Breast epithelium (tissue), 4 donors: Measurements from ENCODE around the gene RSRC2. TPM values are rescaled to one million over a fixed set of nuclear protein-coding genes. Genes with fewer than 3 reads are reported as not detected.
A peak's percentile ranks its signal among the peaks of the same experiment; 100 is the strongest.

Source experiments
- DNase-seq, 2 donors: peaks; one replicate each; pipeline ENCODE4 v3.0.0-alpha.2; 2019; ENCODE audit warnings: low spot score in 2 of 2
- H3K27ac ChIP-seq, 2 donors: fragments of 200-600 bp; sonication (generic) in 1 of 2; one replicate each; pipeline ENCODE4 v1.5.1; 2016 to 2019; ENCODE audit warnings: mild to moderate bottlenecking in 1 of 2
- H3K27me3 ChIP-seq, 2 donors: fragments of 200-600 bp; sonication (generic) in 1 of 2; one replicate each; pipeline versions ENCODE4 v1.5.1 to v1.6.0; 2017 to 2019; ENCODE audit warnings: control low read depth in 1 of 2, mild to moderate bottlenecking in 1 of 2
- H3K36me3 ChIP-seq: fragments of 200-600 bp; one replicate; pipeline ENCODE4 v1.5.1; 2019
- H3K4me1 ChIP-seq, 2 donors: fragments of 200-600 bp; sonication (generic); one replicate each; pipeline ENCODE4 v1.5.1; 2016 to 2019; ENCODE audit warnings: control low read depth in 1 of 2
- H3K4me3 ChIP-seq, 3 donors: fragments of 200-600 bp; sonication (generic); 1 replicate in 2 of 3; 2 replicates in 1 of 3; pipeline ENCODE4 v1.5.1; 2016 to 2019; ENCODE audit warnings: mild to moderate bottlenecking in 3 of 3, moderate library complexity in 2 of 3
- H3K9me3 ChIP-seq, 2 donors: fragments of 200-600 bp; sonication (generic) in 1 of 2; one replicate each; pipeline ENCODE4 v1.5.1; 2016 to 2019; ENCODE audit warnings: control low read depth in 1 of 2
- CTCF ChIP-seq, 3 donors: fragments of 450-650 bp; IDR thresholded peaks; one replicate each; pipeline ENCODE4 v1.5.1; 2016 to 2017; ENCODE audit warnings: antibody characterized with exemption in 3 of 3, mild to moderate bottlenecking in 3 of 3, moderate library complexity in 3 of 3
- POLR2A ChIP-seq: fragments of 450-650 bp; IDR thresholded peaks from one replicate; pipeline ENCODE4 v1.6.1; 2016; ENCODE audit warnings: antibody characterized with exemption, mild to moderate bottlenecking, moderate library complexity
- POLR2AphosphoS5 ChIP-seq, 3 donors: sonication (generic); formaldehyde crosslinking; IDR thresholded peaks; one replicate each; pipeline ENCODE4 v1.6.1; 2017; ENCODE audit warnings: antibody characterized with exemption in 3 of 3
- intact Hi-C: fragments of 100-400 bp; cut with DNase I; formaldehyde crosslinking; loops from one replicate; pipeline ENCODE4 v1.15.1; 2023; ENCODE audit warnings: low total_unique reads
- total RNA-seq, 3 donors: library from RNA; depleted of rRNA; stranded (reverse); fragments of >200 nt; gene quantifications; one replicate each; pipeline ENCODE4 v1.1.0, GENCODE V29; 2016

RSRC2 gene
- total RNA-seq, 3 donors from 2014 or later, result 85.5 to 122 (median 112) TPM

DNA sequence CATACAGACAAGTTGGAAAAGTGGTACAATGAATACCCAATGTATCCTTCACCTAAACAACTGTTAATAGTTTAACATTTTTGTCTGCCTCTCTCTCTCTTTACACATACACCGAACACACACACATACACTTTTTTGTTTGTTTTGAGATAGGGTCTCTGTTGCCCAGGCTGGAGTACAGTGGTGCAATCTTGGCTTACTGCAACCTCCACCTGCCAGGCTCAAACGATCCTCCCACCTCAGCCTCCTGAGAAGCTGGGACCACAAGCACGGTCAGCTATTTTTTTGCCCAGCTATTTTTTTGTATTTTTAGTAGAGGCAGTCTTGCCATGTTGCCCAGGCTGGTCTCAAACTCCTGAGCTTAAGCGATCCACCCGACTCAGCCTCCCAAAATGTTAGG, 42.8 kb downstream of the RSRC2 start:
- H3K27ac ChIP-seq, result no peak overlapping the region
- H3K4me3 ChIP-seq, result no peak overlapping the region
- no peaks in the 10 kb centered on the region for H3K27me3 ChIP-seq
- H3K9me3 ChIP-seq, result no peaks in the 10 kb centered on the region
- no peak for TF ChIP-seq POLR2A
- TF ChIP-seq CTCF (IDR thresholded peaks at IDR 0.05), result no peak
- TF ChIP-seq POLR2AphosphoS5 (IDR thresholded peaks at IDR 0.05), result no peak
- intact Hi-C loops, result no loop called here
- no peak for DNase-seq
- no peaks in the 10 kb centered on the region for H3K4me1 ChIP-seq
- H3K36me3 ChIP-seq, result peaks cover 5% of the 10 kb centered on the region

GRCh38 chr12:122481861-122482260, 44.9 kb downstream of the RSRC2 start:
- H3K27ac ChIP-seq, result no peak overlapping the region
- no peaks in the 10 kb centered on the region for H3K4me1 ChIP-seq
- H3K9me3 ChIP-seq, result no peaks in the 10 kb centered on the region
- H3K4me3 ChIP-seq, result no peak overlapping the region
- no peaks in the 10 kb centered on the region for H3K27me3 ChIP-seq
- no peak for DNase-seq
- H3K36me3 ChIP-seq, result peaks cover 6% of the 10 kb centered on the region
- TF ChIP-seq POLR2A (no peak), POLR2AphosphoS5 (IDR thresholded peaks at IDR 0.05) (no peak), CTCF (IDR thresholded peaks at IDR 0.05) (no peak)
- intact Hi-C loops, result no loop called here

- no peak overlapping the region for H3K27ac ChIP-seq
- TF ChIP-seq CTCF (IDR thresholded peaks at IDR 0.05), result no peak
- H3K9me3 ChIP-seq, result no peaks in the 10 kb centered on the region
- no peak overlapping the region for H3K4me3 ChIP-seq
- H3K36me3 ChIP-seq, result peaks cover 6% of the 10 kb centered on the region
- H3K4me1 ChIP-seq, result no peaks in the 10 kb centered on the region
- intact Hi-C loops, result no loop called here
- no peaks in the 10 kb centered on the region for H3K27me3 ChIP-seq
- DNase-seq, result no peak
These were observed 46.0 kb downstream of the RSRC2 start for GRCh38 chr12:122480753-122481152.

DNA sequence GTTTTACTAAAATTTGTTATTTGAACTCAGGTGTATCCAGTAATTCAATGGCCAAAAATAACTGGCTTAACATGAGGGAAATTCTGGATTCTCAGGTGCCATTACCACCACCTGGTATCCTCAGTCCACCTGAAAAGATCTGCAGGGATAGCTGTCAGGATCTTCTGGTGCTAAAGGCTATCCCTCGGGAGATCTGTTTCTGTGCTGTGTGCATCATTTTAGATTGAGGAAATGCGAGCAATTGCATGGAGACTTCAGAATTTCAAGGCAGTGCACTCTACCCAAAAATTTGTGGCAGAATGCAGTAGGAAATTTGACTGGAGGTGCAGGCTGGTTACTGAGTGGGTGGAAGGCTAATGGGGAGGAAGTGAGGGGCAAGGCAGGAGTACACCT, 52.4 kb downstream of the RSRC2 start:
- H3K36me3 ChIP-seq, result peaks cover 6% of the 10 kb centered on the region
- TF ChIP-seq POLR2AphosphoS5 (IDR thresholded peaks at IDR 0.05) (no peak), POLR2A (no peak), CTCF (IDR thresholded peaks at IDR 0.05) (no peak)
- intact Hi-C loops, result no loop called here
- no peak overlapping the region for H3K27ac ChIP-seq
- no peaks in the 10 kb centered on the region for H3K27me3 ChIP-seq
- H3K9me3 ChIP-seq, result no peaks in the 10 kb centered on the region
- no peak overlapping the region for H3K4me3 ChIP-seq
- DNase-seq, result no peak
- peaks cover 0 to 4% of the 10 kb centered on the region in 2 donors for H3K4me1 ChIP-seq

DNA sequence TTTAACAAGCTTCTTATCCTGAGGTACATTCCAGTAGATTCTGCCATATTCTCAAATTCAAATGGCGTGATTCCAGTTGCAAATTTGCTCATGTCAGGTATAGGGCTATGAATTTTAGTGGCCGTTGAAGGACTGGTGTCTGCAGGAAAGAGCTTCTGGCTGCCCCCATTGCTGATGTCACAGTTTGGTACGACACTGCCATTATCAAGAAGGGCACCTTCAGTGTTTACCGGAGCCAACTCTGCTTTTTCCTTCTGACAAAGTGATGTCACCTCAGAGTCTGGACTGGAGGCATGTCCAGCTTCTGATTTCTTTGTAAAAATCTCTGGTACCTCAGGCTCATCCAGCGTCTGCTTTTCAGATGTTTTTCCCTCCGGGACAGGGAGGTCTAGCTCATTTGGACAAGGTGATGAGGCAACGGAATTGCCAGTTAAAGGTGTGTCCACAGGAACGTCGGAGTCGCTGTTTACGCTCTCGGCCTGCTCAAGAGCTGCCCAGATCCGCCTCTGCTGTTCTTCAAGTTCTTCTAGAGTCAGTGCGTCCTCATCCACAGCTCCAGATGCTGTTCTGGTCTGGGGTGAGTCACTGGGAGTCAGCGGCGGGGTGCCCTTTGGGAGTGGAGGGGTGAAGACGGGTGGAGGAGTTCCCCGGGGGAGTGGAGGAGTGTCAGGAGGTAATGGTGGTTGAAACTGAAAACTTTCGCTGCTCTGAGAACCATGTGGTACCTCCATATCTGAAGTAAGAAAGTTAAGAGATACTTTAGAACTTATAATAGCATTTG, 53.0 kb downstream of the RSRC2 start:
- Histone ChIP-seq H3K4me1 (peaks cover 0 to 4% of the 10 kb centered on the region in 2 donors), H3K27me3 (no peaks in the 10 kb centered on the region), H3K9me3 (no peaks in the 10 kb centered on the region), H3K4me3 (no peak overlapping the region), H3K27ac (peak overlapping the region in 1 of 2 donors; percentile 45), H3K36me3 (peaks cover 6% of the 10 kb centered on the region)
- intact Hi-C loops, result no loop called here
- no peak for TF ChIP-seq POLR2AphosphoS5 (IDR thresholded peaks at IDR 0.05)
- no peak for TF ChIP-seq POLR2A
- no peak for TF ChIP-seq CTCF (IDR thresholded peaks at IDR 0.05)
- DNase-seq, result peak in 1 of 2 donors; percentile 16
